GM21447 (cell line): Measurements from ENCODE around the gene NOL3.

Source experiments
- ATAC-seq: cut with Tn5 transposase; IDR thresholded peaks from one replicate; pipeline ENCODE4 v1.9.1; 2021; ENCODE audit not compliant: unreplicated experiment

Gene NOL3

DNA sequence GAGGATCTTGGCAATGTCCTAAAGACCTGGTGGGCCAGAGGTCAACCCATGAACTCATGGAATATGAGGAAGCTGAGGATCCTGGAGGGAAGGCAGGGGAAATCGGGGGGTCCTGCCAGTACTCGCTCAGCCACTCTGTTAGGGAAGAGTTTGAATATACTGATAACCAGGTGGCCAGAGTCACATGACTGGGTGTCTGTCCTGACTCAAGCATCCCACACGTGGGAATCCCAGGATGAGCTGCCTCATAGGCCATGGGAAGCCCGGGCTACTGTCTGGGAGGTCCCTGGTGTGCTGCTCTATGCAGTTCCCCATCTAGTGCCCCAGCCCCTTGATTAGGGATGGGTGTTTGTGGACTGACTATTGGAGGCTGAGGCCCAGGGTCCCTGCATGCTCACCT is 18.0 kb downstream of the NOL3 start:
- no peak for ATAC-seq

DNA sequence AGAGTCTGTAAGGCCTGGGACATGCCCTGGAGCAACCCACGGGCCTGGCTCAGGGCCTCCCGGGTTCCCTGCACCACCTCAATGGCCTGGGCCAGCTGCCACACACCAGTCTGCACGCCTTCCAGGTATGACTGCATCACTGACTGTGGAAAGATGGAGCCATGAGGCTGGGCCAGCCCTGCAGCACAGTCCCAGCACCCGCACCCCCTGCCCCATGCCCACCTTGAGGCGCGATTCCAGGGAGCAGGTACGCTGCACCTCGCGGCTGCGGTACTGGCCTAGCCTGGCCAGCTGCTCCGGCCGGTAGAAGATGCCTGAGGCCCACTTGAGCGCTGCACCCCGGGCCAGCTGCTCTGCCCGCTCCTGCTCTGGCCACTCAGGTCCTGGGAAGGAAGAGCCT is 18.5 kb downstream of the NOL3 start:
- ATAC-seq = no peak

DNA sequence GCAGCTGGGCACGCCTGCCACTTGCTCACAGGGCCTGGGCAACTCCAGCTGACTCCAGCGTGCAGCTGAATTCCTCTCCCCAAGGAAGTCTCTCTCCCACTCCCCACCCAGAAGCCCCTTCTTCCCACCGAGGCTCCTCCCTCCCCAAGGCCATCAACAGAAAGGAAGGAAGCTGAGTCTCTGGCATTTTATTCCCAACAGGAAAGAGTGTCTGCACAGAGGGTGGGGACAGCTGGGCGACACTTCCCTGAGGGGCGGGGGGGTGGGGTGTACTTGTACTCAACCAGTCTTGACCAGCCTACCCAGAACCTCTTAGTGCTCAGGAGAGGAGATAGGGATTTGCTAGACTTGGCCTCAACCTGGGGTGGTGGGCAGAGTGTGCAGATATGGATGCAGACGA is 19.7 kb downstream of the NOL3 start, which contains the start of gene EXOC3L1:
Gene EXOC3L1 (minus strand): TSS at position 96 of the 400 bp plus-strand sequence. CDS start 460 bp downstream, outside the sequence.
- ATAC-seq = no peak

DNA sequence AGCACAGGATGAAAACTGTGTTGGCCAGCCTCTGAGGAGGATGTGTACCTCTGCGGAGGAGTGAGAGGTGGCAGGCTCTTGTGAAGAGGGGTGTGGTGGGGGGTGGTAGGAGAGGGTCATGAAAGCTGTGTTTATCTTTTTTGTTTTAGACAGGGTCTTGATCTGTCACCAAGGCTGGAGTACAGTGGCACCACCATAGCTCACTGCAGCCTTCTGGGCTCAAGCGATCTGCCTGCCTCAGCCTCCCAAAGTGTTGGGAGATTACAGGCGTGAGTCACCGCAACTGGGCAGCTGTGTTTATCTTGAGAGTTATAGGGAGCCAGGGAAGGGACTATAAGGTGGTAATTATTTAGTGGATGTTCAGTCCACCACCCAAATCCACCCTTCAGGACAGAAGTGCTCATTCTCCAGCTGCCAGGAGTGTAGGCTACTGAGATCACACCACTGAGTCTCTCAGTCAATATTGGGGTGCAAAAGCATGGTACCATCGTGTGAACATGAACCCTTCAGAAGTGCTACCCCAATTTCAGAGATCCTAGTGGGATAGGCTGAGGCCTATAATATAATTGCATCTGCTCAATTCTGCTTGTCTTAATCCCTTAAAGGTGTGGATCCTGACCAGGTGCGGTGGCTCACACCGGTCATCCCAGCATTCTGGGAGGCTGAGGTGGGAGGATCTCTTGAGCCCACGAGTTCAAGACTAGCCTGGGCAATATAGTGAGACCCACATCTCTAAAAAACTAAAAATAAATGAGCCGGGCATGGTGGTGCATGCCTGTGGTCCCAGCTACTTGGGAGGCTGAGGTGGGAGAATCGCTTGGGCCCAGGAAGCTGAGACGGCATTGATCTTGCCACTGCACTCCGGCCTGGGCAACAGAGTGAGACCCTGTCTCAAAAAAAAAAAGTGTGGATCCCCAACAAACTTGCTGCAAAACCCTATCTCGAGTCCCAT is 20.4 kb downstream of the NOL3 start:
- ATAC-seq = no peak

DNA sequence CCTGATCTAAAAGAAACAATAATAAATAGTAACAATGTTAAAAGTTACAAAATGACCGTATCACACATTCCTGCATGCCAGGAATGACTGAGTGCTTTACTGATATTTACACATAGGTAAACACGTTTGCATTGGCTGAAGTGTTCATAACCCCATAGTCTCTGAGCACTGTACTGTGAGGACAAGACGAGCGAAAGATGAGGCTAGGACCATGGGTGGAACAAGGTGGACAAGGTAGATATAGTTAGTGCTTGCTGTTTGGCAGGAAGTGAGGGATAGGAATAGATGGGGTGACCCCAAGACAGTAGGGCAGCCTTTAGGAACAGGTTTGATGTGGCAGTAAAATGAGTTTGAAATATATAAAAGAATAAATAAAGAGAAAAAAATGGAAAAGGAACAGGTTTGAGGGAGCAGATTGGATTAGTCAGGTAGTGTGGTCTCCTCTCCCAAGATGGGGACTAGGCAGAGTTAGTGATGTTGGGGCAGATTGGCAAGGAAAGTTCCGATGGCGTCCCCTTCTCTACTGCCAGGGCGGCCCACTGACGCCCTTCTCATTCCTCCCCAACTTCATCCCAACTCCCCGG is 21.2 kb downstream of the NOL3 start:
- ATAC-seq = no peak

DNA sequence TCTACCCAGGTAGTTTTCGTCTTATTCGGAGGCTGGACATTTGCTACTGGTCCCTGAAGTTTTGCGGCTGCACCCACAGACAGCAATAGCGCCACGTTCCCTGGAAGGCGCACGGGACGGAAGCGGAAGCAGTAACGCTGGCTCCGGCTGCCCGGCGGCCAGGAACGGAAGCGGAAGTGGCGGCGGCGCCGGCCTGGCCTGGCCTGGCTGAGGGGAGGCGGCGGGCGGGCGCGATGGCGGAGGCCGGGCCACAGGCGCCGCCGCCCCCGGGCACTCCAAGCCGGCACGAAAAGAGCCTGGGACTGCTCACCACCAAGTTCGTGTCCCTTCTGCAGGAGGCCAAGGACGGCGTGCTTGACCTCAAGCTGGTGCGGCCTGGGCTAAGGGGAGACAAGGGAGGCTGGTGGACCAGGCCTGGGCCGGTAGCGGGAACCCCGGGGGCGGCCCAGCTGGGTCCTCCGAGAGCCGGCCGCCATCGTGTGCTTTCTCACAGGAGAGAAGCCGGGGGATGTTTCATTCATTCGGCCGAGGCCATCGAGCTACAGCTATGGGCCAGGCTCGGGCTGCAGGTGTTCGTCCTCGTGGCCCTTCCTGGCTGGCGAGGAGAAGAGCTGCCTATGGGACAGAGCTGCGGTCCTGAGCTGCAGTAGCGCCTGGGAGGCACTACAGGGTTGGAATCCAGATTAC is 21.8 kb downstream of the NOL3 start, which contains the start of gene E2F4:
Gene E2F4 (plus strand): TSS at position 161 of the 687 bp plus-strand sequence. CDS start 73 bp downstream, at position 234.
- ATAC-seq = peak; percentile 85

DNA sequence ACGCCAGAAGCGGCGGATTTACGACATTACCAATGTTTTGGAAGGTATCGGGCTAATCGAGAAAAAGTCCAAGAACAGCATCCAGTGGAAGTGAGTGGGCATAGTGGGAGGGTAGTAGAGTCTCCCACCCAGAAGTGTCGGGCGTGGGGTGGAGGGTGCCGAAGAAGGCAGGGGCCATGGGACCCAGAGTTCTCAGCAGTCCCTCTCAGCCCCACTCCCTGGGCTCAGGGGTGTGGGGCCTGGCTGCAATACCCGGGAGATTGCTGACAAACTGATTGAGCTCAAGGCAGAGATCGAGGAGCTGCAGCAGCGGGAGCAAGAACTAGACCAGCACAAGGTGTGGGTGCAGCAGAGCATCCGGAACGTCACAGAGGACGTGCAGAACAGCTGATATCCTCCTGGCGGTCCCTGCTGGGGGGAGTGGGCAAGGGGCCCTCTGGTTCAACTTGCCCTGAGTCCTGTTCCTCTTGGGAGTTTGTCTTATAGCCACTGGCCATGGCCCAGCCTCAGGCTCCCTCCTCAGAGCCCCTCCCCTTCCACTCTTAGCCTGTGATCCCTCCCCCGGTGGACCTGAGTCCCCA is 22.5 kb downstream of the NOL3 start:
- no peak for ATAC-seq

DNA sequence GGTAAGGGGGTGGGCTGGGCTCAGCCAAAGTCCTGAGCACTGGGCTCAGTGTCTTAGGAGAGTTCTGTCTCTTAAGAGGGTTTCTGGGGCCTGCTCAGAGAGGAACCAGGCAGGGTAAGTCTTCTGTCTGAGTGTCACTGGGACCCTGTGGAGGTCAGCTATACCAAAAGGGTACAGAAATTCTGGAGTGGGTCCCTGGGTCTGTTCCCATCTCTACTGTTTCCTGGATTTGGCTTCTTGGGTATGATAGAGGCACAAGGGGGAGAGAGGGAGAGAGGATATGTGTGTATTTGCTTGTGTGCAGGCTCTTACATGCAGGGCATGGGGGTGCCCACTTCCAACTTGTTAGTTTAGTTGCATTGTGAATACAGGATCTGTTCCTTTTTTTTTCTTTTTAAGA is 23.2 kb downstream of the NOL3 start:
- no peak for ATAC-seq

DNA sequence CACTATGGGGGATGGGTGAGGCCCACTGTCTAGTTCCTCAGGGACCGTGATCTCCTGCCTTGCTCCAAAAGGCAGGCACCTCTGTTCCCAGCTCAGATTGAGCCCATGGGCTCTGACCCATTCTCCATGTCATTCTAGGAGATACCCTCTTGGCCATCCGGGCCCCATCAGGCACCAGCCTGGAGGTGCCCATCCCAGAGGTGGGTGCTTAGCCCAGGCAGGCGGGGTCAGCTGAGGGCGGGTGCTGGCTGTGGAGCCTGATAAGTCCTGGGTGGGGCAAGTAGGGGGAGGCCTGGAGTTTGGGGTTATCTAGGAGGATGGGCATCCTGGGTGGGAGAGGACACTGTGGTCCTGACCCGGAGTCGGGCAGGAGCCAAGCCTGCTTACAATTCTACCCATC is 23.9 kb downstream of the NOL3 start:
- ATAC-seq = no peak

DNA sequence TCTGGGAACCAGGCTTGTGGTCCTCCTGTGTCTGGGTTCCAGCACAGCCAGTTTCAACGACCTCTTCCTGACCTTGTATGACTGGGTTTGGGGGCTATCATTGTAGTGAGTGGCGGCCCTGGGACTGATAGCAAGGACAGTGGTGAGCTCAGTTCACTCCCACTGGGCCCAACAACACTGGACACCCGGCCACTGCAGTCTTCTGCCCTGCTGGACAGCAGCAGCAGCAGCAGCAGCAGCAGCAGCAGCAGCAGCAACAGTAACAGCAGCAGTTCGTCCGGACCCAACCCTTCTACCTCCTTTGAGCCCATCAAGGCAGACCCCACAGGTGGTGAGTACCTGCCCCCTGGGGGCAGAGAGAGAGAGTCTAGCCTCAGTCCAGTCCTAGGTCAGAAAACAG is 25.3 kb downstream of the NOL3 start:
- ATAC-seq = no peak

DNA sequence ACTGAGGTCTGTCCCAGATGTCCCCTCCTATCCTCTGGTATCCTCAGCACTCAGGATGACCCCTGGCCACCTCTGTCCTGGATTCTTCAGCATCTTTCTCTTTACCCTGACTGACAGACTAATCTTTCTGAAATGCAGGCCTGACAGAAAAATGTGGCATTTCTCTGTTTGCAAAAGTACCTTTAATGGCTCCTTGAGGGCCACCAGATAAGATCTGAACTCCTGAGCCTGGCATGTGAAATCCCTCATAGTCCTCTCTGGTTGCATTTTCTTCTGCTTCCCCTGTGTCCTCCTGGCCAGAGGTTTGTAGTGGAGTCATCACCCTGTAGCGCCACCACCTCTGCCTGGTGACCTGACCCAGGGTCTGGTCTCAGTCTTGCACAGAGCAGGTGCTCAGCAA is 26.5 kb downstream of the NOL3 start:
- ATAC-seq = no peak

DNA sequence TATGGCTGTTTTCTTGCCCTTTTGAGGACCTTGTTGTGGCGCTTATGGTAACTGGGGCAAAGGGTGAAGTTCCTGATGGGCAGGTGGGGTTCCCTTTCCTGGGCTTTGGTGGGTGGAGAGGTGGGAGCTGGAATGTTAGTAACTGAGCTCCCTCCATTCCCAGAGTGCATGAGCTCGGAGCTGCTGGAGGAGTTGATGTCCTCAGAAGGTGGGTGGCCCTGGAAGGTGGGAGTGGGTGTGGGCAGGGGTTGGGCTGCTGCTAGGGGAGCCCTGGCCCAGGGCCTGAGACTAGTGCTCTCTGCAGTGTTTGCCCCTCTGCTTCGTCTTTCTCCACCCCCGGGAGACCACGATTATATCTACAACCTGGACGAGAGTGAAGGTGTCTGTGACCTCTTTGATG is 27.4 kb downstream of the NOL3 start:
- no peak for ATAC-seq

DNA sequence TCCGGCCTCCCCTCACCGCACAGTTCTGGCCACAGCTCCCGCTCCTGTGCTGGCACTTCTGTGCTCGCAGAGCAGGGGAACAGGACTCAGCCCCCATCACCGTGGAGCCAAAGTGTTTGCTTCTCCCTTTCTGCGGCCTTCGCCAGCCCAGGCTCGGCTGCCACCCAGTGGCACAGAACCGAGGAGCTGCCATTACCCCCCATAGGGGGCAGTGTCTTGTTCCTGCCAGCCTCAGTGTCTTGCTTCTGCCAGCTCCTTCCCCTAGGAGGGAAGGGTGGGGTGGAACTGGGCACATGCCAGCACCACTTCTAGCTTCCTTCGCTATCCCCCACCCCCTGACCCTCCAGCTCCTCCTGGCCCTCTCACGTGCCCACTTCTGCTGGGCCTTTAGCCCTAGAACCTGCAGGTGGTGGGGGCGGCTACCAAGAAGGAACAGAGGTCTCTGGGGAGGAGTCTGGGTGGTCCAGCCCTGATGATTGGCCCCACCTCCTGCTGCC is 27.9 kb downstream of the NOL3 start:
- no peak for ATAC-seq

DNA sequence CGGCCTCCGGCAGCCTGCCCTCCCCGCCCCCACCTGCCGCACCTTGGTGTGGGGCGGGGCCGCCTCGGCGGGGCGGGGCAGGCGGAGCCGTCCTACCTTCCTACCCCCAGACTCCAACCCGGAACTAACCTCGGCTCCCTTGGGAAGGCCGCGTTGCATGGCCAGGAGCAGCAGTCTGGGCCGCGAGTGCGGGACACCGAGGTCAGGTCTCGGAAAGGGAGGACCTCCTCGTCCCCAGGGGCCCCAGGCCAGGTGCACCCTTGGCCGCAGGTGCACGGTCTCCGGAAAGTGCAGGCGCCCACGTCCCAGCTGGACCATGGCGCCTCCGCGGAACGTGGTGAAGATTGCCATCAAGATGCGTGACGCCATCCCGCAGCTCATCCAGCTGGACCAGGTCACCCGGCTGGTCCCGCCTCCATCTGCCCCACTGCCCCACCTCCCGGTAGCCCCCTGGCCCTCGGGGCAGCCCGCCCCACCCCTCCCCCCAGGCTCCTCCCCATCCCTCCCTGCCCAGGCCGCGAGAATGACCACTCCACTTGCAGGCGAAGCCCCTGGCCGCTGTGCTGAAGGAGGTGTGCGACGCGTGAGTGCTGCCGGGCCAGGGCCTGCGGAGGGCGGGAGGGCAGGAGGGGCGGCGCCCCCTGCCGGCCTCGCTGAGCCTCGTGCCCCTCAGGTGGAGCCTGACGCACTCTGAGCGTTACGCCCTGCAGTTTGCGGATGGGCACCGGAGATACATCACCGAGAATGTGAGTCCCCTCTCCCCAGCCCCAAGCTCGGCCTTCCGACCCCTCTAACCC is 28.9 kb downstream of the NOL3 start, which contains the start of gene ELMO3:
Gene ELMO3 (plus strand): TSS at position 121 of the 797 bp plus-strand sequence. CDS start 196 bp downstream, at position 317.
- no peak for ATAC-seq

DNA sequence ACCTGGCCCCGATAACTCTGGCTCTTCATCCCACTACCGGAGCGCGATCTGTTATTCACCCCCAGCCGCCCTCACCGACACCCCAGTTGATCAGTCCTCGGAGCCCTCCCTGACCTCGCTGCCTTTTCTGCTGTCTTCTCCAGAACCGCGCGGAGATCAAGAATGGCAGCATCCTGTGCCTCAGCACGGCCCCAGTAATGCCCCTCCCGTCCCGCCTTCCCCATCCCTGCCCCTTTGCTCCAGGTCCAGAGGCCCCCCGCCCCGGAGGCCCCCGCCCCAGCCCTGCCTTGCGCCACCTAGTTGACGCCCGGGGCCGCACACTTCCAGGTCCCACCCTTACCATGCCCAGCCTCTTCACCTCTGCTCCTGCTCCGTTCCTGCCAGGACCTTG is 29.5 kb downstream of the NOL3 start:
- ATAC-seq = no peak

DNA sequence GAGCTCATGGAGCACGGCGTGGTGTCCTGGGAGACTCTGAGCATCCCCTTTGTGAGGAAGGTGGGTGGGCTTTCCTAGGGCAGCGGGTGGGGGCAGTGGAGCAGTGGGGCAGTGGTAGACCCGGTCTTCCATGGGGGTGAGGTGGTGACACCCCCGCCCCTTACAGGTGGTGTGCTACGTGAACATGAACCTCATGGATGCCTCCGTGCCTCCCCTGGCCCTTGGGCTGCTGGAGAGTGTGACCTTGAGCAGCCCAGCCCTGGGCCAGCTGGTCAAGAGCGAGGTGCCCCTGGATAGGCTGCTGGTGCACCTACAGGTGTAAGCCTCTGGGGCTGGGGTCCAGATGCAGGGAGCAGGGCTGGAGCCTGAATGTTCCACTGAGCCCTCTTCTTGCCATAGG is 30.2 kb downstream of the NOL3 start:
- no peak for ATAC-seq

DNA sequence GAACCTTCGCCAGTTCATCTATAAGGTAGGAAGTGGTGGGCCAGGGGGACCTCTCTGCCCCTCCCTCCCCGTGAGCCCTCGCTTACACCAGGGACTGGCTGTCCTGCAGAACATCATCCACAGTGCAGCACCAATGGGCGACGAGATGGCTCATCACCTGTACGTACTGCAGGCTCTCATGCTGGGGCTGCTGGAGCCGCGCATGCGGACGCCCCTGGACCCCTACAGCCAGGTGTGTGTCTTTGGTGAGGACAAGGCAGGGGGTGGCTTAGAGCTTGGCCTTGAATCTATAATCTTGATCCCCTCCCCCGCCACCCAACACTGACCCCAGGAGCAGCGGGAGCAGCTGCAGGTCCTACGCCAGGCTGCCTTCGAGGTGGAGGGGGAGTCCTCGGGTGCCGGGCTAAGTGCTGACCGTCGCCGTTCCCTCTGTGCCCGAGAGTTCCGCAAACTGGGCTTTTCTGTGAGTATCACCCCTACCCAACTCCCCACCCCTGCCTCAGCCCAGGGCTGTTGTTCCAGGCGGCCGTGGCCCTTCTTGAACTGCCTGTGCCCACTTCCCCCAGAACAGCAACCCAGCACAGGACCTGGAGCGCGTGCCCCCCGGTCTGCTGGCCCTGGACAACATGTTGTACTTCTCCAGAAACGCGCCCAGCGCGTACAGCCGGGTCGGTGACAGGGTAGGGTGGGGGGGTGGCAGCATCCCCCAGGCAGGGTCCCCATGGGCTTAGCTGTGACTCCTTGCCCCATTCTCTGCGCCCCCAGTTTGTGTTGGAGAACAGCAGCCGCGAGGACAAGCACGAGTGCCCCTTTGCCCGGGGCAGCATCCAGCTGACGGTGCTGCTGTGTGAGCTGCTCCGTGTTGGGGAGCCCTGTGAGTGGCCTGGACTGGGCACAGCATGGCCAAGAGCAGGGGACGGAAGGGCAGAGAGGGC is 31.3 kb downstream of the NOL3 start:
- no peak for ATAC-seq

DNA sequence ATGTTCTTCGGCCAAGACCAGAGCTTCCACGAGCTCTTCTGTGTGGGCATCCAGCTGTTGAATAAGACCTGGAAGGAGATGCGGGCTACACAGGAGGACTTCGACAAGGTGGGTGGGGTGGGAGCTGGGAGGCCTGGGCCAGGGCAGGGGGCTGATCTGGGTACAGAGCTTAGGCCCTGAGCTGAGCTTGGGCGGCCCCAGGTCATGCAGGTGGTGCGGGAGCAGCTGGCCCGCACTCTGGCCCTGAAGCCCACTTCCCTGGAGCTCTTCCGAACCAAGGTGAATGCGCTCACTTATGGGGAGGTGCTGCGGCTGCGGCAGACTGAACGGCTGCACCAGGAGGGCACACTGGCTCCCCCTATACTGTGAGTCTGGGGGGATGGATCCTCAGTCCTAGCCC is 32.1 kb downstream of the NOL3 start:
- no peak for ATAC-seq

DNA sequence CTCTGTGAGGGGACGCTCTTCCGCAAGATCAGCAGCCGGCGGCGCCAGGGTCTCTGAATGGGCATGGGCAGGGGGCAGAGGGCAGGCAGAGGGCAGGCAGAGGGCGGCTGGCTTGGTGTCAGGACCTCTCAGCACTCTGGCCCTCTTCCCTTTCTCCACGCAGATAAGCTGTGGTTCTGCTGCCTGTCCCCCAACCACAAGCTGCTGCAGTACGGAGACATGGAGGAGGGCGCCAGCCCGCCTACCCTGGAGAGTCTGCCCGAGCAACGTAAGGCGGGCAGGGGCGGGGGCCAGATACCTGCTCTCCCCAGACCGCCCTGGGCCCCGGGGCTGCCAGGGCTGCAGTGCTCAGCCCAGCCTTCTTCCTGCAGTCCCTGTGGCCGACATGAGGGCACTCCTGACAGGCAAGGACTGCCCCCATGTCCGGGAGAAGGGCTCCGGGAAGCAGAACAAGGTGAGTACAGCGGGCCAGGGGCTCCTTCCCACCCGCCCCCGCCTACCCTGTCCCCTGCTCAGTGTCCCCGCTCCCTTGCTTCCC is 32.7 kb downstream of the NOL3 start:
- ATAC-seq = no peak
